DMS 273 (cell line): ENCODE data around the gene CYSTM1.
A peak's percentile ranks its signal among the peaks of the same experiment; 100 is the strongest.
"Not testable (repeated sequence)": the region's sequence is repeated elsewhere in the genome, so short reads cannot be mapped to it uniquely, and the experiment has no call there.

Experiments used
- DNase-seq: peaks from one replicate; lab custom pipeline; 2025; ENCODE audit not compliant: unreplicated experiment; lab: John Stamatoyannopoulos, UW

Gene CYSTM1

DNA sequence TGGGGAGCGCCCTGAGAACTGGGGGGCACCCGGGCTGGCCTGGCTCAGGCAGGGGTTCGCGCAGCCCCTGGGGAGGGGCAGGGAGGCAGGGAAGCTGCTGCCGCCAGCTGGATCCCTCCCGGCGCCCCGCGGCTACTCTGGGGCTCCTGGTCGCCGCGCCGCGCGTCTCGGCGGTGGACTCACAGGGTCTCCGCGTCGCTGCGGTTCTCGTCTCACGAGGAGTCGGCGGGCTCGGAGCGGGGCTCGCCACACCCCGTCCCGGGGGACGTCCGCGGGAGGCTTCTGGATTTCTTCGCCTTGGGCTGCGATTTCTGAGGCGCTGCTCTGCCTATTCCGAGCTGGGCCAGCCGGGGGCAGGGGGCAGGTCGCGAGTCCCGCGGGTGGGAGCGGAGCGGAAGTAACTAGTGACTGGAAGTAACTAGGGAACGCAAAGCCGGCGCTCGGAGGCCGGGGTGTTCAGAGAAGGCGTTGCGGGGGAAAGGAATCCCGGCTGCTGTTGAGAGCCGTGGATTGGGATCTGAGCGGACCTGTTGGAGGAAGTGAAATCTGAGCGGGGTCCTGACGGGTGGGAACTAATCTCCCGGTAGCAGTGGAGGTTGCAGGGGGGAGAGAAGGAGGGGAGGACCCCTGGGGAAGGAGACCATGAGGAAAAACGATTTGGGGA is 511 bp downstream of the CYSTM1 start:
- peak; percentile 91 for DNase-seq

DNA sequence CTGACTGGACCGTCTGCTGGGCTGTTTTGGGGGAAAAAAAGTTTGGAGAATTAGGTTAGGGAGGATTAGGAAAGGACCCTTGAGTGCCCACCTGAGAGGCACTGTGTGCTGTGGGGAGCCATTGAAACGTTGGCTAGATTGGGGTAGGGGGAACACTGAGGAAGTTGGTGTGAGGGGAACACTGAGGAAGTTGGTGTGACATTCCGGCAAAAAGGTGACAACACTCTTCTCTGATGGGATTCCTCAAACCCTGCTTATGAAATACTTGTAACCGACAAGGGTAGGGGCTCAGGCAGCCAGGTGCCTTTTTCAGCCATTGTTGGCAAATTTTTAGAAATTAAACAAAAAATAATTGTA is 1.0 kb downstream of the CYSTM1 start:
- no peak for DNase-seq

DNA sequence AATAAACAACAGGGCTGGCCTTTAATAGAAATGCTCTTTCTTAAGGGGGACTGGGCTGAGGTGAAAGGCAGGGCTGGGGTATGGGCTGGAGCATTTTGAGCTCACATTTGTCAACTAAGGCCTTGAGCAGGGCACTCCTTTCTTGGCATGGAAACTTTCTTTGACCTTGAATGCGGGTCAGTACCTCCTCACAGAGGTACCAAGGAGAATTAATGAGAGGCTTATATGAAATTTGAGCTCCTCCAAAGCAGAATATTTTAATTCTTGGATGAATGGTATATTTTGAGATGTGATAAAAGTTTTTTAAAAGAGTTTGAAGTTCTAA is 3.1 kb downstream of the CYSTM1 start:
- no peak for DNase-seq

DNA sequence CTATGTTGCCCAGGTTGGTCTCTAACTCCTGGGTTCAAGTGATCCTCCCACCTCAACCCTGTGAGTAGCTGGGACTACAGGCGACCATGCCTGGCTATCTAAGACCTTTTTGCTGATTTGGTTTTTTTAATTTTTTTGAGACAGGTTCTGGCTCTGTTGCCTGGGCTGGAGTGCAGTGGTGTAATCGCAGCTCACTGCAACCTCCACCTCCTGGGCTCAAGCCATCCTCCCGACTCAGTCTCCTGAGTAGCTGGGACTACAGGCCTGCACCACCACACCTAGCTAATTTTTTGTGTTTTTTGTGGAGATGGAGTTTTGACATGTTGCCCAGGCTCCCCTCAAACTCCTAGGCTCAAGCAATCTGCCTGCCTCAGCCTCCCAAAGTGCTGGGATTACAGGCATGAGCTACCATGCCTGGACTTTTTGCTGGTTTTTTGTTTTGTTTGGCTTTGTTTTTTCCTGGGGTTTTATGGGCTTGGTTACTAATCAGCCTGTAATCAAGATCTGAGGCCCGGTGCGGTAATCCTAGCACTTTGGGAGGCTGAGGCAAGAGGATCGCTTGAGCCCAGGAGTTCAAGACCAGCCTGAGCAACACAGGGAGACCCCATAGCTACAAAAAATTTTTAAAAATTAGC is 3.6 kb downstream of the CYSTM1 start:
- no peak for DNase-seq

DNA sequence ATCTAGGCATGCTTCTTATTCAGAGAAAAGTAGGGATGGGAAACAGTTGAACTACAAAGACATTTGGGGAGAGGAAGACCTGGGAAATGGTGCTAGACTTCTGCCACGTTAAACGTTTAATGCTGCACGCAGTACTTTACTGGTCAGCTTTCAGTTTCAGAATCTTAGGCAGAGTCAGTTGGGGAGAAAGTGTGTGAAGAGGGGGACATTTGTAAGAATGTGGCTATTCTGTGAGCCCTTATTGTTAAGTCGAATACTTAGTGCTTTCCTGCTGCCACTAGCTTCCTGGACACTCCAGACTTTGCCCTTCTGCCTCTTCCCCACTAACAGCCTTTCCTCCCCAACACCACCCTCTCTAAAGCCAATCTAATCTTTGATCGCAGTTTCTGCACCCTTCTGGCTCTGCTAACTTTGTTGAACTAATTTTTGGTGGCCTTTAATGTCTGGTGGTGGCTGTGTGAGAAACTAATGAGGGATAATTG is 6.1 kb downstream of the CYSTM1 start:
- DNase-seq: no peak

DNA sequence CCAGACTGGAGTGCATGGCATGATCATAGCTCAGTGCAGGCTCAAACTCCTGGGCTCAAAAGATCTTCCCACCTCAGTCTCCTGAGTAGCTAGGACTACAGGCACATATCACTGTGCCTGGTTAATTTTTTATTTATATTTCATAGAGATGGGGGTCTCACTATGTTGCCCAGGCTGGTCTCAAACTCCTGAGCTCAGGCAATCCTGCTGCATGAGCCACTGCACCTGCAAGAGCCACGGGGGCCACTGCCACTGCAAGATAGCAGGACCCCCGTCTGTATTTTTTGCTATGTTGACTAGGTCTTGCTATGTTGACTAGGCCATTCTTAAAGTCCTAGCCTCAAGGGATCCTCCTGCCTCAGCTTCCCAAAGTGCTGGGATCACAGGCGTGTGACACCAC is 6.5 kb downstream of the CYSTM1 start:
- DNase-seq: no peak

DNA sequence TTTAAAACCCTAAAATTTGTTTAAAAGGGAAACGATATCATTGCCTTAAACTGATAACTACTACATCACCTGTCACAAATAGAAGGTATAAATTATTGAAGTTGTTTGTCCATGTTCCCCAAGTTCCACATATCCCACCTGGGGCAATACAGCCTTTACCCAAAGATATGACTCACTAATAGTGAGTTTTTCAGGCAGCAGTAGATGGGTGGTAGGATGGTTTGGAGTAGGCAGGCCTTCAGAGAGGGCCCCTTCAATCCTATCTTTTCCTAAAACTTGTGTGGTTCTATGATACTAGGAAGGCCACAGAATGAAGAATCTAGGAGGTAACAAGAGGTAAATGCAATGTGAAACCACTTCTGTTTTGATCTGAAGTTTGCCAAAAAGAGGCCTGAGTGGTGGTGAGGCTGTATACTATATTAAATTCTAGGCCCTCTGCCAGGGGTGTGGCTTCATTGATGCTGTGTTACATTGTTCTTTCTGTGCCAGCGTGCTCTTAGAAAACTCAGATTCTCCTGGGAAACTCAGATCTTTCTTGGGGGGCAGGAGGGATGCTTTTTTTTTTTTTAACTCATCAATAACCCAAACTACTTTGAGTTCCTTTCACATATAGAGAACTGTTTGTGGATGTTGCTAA is 7.2 kb downstream of the CYSTM1 start:
- peak; percentile 27 for DNase-seq

DNA sequence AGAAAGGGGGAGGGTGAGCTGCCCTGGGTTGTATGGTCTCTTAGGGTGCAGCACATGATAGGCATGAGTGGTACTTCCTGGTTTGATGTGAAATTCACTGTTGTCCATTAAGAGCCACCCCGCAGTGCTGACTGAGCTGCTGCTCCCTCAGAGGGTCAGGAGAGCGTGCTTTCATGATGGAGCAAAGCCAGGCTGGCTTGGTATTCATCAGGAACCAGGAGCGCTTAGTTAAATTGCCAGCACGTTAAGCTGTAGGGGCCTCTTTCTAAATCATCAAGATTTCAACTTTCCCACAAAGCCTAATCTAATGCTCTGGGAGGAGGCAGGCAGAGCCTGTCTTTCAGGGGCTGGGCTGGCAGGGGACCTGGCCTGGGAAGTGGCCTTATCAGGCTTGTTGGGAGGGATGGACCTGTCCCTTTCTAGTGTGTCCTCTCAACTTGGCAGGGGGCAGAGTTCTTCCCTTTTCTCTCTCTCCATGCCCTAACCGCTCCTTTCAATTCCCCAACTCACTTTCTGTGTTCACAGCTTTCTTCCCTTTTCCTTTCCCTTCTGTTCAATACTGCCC is 7.9 kb downstream of the CYSTM1 start:
- DNase-seq: no peak

DNA sequence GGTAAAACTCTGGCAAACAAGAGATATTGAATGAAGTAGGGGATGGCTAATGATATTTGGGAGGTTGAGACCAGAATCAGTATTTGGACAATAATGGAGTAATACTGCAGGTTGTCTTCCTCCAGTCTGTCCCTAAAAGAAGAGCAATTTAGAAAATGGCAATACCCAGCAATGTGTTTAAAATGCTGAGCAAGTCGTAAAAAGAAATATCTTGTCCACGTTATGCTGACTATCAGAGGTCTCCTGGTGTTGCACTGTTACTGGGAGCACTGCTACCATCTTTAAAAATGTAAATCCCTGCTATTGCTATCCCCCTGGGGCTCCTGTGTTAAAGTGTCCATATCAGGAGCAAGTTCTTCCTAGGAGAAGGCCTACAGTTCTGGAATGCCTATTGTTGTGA is 10.4 kb downstream of the CYSTM1 start:
- no peak for DNase-seq

DNA sequence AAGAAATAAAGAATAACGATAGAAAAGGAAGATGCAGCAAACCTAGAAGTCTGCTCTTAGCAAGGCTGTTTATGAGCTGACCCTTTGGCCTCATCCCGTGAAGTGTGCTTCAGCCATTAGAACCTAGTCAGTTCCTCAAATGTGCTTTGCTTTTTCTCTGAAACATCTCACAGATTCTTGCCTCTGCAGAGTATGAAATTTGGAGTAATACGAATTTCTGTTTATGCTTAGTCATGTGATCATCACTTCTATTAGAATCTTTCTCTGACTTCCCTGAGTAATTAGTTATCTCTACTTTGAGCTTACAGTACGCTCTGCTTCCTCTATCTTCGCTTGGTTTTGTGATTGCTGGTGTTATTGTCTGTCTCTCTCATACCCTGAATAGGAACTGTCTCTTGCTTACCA is 11.3 kb downstream of the CYSTM1 start:
- DNase-seq: no peak

DNA sequence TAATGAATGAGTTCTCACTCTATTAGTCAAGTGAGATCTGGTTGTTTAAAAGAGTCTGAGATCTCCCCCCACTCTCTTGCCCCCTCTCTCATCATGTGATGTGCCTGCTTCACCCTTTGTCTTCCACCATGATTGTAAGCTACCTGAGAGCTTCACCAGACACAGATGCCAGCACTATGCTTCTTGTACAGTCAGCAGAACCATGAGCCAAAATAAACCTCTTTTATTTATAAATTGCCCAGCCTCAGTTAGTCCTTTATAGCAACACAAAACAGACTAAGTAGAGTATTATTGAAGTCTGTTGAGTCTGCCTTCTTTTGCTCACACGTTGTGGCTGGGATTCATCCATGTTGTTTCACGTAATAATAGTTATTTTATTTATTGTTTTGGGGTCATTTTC is 14.3 kb downstream of the CYSTM1 start:
- no peak for DNase-seq

DNA sequence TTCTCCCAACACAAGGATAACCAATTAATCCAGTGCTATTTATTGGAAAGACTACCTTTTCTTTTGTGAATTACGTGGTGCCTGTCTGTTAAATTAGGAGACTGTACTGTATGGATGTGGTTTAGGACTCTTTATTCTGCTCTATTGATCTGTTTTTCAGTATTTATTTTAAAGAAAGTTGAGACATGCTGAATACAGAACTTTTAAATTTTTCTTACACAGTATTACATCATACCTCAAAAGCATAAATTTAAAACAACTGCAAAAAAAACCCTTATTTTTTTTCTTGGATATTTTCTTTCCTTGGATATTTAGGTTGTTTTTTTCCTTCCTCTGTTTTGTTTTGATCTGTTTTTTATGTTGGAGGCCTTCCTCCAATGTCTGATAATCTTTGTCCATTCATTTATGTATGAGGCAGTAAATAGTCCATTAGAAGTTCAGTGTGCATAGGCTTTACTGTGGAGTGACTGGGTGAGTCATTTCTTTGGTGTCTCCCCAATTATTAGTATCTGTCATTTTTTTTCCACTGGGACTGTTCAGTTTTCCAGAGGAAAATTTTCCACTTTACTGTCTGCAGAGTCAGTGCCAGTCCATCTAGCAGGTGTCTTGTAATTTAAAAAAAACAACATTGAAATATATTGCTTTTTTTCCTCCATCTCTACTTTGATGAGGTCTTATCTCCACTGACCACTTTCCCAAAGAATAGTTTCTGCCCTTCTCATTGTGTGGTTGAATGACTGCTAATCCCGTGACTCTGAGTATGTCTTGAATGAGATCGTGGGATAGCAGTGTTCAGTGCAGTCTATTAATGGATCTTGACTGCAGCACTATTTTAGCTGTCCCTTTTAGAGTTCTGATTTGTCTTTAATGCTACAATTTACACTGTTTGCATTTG is 15.2 kb downstream of the CYSTM1 start:
- no peak for DNase-seq

DNA sequence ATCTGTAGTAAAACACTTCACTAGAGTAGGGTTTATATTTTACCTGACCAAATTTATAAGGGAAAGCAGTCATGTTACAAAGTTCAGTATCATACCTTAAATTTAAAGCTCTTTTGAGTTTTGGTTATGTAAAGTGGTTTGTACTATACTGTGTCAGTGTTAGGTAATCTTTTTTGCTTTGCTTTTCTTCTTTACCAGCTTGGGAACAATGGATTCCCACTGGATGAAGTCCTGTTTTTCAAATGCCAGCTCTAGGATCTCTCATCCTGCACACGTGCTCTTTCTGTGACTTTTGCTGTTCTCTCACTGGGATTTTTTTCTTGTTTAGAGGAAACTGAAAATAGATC is 15.9 kb downstream of the CYSTM1 start:
- no peak for DNase-seq

DNA sequence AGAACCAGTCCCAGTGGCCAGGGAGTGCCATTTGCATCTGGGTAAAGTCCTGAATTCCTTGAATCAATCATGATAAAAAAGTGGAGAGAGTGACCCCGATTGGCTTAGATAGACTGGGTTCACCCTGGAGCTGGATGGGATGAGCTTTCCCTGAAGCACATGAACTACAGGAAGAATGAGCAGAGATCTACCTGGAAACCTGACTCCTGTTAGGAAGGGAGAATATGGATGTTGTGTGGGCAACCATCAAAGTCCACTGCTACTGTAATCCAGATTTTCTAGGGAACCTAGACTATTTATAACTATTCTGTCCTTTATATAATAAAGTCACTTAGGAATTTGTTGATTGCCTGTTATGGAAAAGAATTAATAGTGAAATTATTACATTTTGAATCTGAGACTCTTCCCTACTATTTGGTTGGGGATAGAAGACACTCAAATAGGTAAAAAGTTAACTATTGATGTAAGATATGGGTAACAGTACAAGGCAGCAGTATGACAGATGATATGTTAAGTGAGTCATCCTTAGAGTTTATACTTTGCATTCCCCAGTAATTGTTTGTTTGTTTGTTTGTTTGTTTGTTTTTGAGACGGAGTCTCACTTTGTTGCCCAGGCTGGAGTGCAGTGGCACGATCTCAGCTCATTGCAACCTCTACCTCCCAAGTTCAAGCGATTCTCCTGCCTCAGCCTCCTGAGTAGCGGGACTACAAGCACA is 17.9 kb downstream of the CYSTM1 start:
- no peak for DNase-seq

DNA sequence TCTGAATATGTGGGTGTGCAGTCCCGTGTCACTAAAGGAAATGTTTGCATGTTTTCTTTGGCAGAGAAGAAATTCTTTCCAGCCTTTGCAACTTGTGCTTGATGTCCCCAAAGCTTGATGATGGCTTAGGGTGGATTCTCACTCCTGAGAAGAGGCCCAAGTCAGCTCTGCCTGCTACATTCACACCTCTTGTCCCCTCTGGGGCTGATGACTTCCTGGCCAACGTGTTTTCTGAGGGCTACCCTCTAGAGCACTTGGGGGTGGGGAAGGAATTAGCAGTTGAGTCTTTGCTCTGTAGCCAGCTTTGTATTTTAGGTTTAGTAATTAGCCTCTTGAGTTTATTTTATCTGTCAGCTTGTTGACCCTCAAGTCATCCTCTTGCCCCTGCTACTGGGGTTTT is 19.7 kb downstream of the CYSTM1 start:
- DNase-seq: no peak

DNA sequence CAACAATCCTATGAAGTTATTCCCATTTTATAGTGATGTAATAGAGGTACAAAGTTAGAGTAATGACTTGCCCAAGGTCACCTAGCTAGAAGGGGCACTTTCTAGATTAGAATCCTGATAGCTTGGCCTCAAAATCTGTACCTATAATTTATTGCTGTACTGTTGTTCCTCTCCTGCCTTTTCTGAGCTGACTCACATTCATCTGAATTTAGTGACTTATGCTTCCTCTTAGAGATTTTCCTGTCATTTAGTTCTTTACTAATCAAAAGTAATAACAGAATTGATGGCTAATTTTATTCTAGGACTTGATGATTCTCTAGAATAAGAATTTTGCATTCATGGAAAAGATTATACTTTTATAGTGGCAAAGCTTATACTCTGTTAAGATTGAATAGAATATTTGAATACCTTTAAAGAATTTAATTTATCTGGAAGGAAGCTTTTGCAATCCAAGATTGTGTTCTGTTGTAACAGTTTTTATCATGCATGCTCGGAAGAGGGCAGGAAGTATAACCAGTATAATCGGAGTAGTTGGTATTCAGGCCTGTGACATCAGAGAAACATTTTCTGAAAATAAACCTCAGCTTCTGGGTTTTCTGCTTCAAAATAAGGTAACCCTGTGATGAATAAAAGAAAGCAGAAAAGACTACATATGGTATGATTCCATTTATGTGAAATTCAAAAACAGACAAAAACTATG is 21.3 kb downstream of the CYSTM1 start:
- DNase-seq: no peak

DNA sequence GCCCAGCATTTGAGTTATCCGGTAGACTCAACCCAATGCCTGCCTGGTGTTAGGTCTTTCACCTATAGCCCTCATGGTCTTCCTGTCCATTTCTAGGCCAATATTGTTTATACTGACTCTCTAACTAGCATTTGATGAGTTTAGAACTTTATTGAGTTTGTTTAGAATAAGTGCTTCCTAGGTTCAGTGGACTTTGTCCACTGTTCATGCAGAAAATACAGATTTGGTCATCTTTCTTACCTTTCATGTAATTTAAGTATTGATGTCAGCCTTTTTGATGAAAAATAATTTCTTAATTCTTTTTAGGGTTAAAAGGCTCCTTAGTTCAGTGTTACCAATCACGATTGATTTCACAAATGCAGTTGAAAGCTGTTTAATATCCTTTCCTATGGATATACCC is 22.0 kb downstream of the CYSTM1 start:
- DNase-seq: no peak

DNA sequence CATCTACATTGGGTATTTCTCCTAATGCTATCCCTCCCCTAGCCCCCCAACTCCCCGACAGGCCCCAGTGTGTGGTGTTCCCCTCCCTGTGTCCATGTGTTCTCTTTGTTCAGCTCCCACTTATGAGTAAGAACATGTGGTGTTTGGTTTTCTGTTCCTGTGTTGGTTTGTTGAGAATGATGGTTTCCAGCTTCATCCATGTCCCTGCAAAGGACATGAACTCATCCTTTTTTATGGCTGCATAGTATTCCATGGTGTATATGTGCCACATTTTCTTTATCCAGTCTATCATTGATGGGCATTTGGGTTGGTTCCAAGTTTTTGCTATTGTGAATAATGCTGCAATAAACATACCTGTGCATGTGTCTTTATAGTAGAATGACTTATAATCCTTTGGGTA is 23.9 kb downstream of the CYSTM1 start:
- not testable (repeated sequence) for DNase-seq

DNA sequence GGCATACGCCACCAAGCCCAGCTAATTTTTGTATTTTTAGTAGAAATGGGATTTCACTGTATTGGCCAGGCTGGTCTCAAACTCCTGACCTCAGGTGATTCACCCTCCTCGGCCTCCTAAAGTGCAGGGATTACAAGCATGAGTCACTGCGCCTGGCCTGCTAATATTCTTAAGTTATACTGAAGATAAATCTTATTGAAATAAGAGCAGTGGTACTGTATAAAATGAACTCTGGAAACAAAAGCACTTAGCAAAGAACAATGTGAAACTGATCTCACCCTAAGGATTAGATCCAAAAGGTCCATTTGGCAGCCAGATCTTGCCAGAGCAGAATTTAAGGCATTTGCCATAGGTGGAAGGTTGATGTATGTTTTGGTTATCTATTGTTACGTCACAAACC is 27.1 kb downstream of the CYSTM1 start:
- no peak for DNase-seq

DNA sequence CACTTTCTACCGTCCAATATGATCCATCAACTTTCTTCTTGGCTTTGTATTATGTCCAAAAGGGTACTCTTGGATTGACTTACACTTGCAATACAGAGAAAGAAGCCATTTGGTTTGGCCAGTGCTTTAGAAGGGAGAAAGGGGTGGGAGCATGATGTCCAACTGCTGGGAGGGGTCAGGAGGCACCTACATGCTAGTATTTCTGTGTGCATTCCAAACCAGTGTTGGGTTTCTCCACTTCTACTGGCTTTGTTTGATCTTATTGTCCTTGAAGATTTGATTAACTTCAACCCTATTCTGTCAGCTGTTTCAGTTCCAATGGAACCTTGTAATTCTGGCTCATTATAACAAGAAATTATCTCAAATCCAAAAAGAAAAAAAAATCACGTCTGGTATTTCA is 27.6 kb downstream of the CYSTM1 start:
- no peak for DNase-seq
